Brain microvascular endothelial cell (primary cell): Measurements from ENCODE around the gene PAQR8.

Source experiments
- DNase-seq: peaks from one replicate; pipeline ENCODE4 v3.0.0-alpha.2; 2020
- H3K27ac ChIP-seq: fragments of 250-450 bp; sonication (Bioruptor Pico); 2 replicates; pipeline ENCODE4 v1.5.1; 2020; ENCODE audit warnings: mild to moderate bottlenecking, moderate library complexity
- H3K27me3 ChIP-seq: fragments of 250-450 bp; sonication (Bioruptor Pico); replicated peaks from 2 replicates; pipeline ENCODE4 v1.5.1; 2020; ENCODE audit warnings: mild to moderate bottlenecking
- H3K36me3 ChIP-seq: fragments of 250-450 bp; sonication (Bioruptor Pico); replicated peaks from 2 replicates; pipeline ENCODE4 v1.5.1; 2020; ENCODE audit warnings: mild to moderate bottlenecking
- H3K4me3 ChIP-seq: 2 replicates; pipeline ENCODE4 v1.5.1; 2011; ENCODE audit warnings: low read depth, mild to moderate bottlenecking, control low read depth, low read length, moderate library complexity
- CTCF ChIP-seq: IDR thresholded peaks from 2 replicates; pipeline ENCODE4 v1.5.1; 2011; ENCODE audit warnings: low read depth, mild to moderate bottlenecking, moderate library complexity, low read length, control low read depth, inconsistent platforms; ENCODE audit errors: missing control alignments
- in situ Hi-C: cut with HindIII; loops from 2 replicates; pipeline ENCODE4 v1.10.0; 2017; ENCODE audit warnings: low sequenced_read_pairs, low pct_ligation_motif_present

PAQR8 gene

DNA sequence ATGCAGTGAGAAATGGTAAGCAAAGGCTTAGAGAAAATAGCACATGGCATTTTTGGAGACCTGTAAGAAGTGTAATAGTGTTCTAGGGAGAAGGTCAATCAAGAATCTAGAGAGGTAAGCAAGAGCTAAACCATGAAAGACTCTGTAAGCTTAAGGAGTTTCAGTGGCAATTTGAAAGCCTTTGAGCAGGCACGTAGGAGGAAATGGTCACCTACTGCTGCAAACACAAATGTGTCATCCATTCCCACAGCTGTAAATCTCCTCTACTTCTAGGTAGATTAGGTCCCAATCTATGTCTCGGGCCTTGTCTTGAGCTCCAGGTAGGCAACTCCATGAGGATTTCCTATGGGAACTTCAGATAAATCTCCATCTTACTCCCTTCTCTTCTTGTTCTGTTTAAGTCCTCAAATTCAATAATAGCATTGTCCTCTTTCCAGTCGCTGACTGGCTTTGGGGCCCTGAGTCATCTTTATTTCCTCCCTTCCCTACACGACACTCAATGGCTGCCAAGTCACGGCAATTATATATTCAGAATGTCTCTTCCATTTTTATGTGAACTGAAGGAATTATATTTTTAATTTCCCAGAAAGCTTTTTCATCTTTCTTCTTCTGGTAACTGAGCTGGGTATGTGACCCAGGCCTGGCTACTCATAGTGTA is 24.2 kb upstream of the PAQR8 start:
- in situ Hi-C loops: no loop called here
- no peak for TF ChIP-seq CTCF
- H3K4me3 ChIP-seq: no peak overlapping the region
- no peaks in the 10 kb centered on the region for H3K27me3 ChIP-seq
- no peak for DNase-seq
- H3K27ac ChIP-seq: no peak overlapping the region
- H3K36me3 ChIP-seq: no peaks in the 10 kb centered on the region

GRCh38 chr6:52340603-52340880 is 21.4 kb upstream of the PAQR8 start:
- Histone ChIP-seq H3K36me3 (no peaks in the 10 kb centered on the region), H3K4me3 (no peak overlapping the region), H3K27me3 (no peaks in the 10 kb centered on the region), H3K27ac (no peak overlapping the region)
- DNase-seq: no peak
- in situ Hi-C loops: no loop called here
- TF ChIP-seq CTCF: no peak

DNA sequence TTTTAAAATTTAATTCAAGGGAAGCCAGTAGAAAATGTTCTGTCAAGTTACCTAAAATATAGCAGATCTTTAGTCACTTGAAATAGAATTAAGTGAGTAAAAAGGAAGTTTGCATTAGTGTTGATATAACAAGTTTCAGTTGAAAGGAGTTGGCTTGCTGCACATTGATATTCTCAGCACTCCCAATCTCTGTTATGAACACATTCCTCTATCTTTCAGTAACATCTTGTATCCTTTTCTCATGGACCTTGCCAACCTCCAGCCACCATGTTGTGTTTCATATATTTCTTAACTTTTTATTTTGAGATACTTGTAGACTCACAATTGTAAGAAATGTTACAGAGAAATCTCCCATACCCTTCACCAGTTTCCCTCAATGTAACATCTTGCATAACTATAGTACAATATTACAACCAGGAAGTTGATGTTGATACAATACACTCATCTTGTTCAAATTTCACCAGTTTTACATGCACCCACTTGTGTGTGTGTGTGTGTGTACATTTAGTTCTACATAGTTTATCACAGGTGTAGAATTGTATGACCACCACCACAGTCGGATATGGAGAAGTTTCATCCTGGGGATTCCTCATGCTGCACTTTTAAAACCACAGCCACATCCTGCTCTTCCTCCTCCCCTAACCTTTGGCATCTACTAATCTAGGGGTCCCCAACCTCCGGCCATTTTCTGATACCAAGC is 20.2 kb upstream of the PAQR8 start:
- Histone ChIP-seq H3K27me3 (no peaks in the 10 kb centered on the region), H3K27ac (no peak overlapping the region), H3K36me3 (no peaks in the 10 kb centered on the region), H3K4me3 (no peak overlapping the region)
- no peak for TF ChIP-seq CTCF
- no peak for DNase-seq
- in situ Hi-C loops: no loop called here

- Histone ChIP-seq H3K27me3 (no peaks in the 10 kb centered on the region), H3K4me3 (no peak overlapping the region), H3K36me3 (no peaks in the 10 kb centered on the region), H3K27ac (no peak overlapping the region)
- in situ Hi-C loops: no loop called here
- TF ChIP-seq CTCF: no peak
- no peak for DNase-seq
Observed at GRCh38 chr6:52345311-52345710, 16.6 kb upstream of the PAQR8 start.

DNA sequence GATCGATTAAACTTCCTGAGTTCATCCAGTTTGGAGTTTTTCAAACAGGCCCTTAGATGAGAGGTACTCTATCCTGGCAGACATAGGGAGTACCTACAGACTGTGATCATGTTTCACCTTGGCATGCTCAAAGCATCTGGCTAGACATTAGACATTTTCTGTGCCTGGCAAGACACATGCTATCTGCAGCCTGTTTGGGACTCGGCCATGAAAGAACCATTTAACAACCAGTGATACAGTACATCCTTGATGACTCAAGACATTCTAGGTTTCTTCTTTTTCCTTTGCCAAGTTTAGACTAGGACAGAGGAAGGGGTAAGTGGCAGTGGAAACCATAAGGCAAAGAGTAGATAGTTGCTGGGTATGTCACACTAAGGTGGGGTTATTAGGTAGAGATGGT is 15.4 kb upstream of the PAQR8 start:
- in situ Hi-C loops: no loop called here
- no peaks in the 10 kb centered on the region for H3K27me3 ChIP-seq
- no peak overlapping the region for H3K27ac ChIP-seq
- H3K4me3 ChIP-seq: no peak overlapping the region
- no peaks in the 10 kb centered on the region for H3K36me3 ChIP-seq
- no peak for TF ChIP-seq CTCF
- no peak for DNase-seq

- TF ChIP-seq CTCF: no peak
- no peak overlapping the region for H3K4me3 ChIP-seq
- H3K36me3 ChIP-seq: no peaks in the 10 kb centered on the region
- no peaks in the 10 kb centered on the region for H3K27me3 ChIP-seq
- DNase-seq: no peak
- H3K27ac ChIP-seq: no peak overlapping the region
- in situ Hi-C loops: no loop called here
Observed at GRCh38 chr6:52347818-52348217, 14.1 kb upstream of the PAQR8 start.
